ENCODE measurements around the gene KRTAP10-5.
A peak's percentile ranks its signal among the peaks of the same experiment; 100 is the strongest.
"Not testable (repeated sequence)": the region's sequence is repeated elsewhere in the genome, so short reads cannot be mapped to it uniquely, and the experiment has no call there.

The KRTAP10-5 gene

GRCh38 chr21:44610157-44610843, 29.9 kb upstream of the KRTAP10-5 start:
- not testable (repeated sequence) for DNase-seq

- no peak for DNase-seq
Measured at GRCh38 chr21:44609193-44609592, 28.8 kb upstream of the KRTAP10-5 start.

DNA sequence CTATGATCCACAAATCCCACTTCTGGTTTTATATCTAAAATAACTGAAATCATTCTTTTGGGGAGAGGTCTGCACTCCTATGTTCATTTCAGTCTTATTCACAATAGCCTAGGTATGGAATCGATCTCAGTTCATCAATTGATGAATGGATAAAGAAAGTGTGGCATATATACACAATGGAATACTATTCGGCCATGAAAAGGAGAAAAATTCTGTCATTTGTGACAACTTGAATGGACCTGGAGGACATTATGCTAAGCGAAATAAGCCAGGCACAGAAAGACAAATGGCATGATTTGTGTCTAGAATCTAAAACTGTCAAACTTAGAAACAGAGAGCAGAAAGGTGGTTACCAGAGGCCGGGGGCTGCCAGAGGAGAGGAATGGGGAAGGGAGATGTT, 26.1 kb upstream of the KRTAP10-5 start:
- no peak for DNase-seq

DNA sequence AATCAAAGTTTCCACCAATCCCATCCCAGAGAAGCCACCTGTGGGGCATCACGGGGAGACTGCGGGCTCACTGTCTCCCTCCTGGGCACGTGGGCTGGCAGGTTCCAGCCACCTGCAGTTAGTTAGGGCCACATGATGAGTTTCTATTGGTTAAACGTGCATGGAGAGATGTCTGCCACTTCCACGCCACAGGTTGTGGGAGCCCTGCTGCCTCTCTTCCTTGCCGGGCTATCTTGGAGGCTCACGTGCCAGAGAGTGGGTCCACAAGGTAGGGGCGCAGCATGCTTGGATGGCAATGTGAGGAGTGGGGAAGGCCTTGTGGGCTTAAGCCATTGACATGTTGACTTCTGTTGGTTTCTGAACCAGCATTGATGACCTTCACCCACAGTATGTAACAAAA, 23.5 kb upstream of the KRTAP10-5 start:
- no peak for DNase-seq

DNA sequence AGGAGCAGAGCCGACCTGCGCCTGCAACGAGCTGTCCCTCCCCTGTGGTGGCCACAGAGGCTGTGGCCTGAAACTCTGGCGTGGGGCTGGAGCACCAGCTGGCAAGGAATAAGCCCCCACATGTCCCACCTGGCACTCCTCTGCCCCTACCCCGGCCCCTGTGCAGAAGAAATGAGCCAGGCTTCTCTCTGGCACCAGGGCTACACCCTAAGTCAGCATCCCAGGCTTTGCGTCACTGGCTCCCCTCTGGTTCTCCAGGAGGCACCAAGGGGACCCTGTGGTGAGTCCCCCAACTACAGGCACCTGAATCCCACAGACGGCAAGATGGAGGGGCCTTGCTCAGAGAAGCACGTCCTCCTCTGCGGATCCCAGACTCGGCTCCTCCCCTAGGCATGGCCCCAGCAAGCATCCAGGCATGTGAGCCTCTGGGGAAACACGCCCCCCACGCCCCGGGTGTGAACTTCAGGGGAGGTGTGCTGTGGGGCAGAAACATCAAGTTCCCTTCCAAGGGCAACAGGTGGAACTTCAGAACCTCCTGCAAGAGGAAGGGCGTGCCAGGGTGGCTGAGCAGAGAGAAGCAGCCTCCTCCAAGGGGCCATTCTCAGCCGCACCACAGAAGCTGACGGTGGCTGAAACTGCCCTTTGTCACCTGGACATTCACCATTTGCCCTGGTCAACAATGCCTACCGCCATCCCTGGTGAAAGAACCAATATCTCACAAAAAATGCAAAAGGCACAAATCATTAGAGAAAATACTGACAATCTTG, 22.9 kb upstream of the KRTAP10-5 start:
- no peak for DNase-seq

DNA sequence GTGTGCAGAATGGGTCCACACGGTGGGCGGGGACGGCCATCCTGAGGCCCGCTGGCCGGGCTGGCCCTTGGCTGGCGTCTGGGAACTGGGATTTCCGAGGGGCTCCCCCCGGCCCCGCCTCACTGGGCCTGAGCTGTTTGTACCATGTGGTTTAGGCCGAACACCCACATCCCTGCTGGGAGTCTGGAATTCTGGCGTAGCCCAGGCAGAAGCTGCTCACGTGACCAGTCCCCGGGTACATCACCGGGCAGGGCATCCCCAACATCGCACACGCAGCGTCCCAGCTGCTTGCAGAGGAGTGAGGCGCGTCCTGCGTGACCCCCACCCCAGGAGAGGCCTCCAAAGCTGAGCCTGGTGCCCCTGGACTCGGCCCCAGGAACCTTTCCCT, 22.1 kb upstream of the KRTAP10-5 start:
- no peak for DNase-seq

GRCh38 chr21:44601596-44602462, 21.4 kb upstream of the KRTAP10-5 start:
- DNase-seq = no peak

DNA sequence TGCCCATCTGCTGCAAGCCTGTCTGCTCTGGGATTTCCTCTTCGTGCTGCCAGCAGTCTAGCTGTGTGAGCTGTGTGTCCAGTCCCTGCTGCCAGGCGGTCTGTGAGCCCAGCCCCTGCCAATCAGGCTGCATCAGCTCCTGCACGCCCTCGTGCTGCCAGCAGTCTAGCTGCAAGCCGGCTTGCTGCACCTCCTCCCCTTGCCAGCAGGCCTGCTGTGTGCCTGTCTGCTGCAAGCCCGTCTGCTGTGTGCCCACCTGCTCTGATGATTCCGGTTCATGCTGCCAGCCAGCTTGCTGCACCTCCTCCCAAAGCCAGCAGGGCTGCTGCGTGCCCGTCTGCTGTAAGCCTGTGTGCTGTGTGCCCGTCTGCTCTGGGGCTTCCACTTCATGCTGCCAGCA, 20.7 kb upstream of the KRTAP10-5 start:
- peak in 1 of 2 experiments; percentile 5 for DNase-seq

- DNase-seq = not testable (repeated sequence)
Measured at GRCh38 chr21:44600118-44600978, 19.9 kb upstream of the KRTAP10-5 start, which contains the start of gene KRTAP10-7. KRTAP10-7 (plus strand) TSS chr21:44600597; CDS start chr21:44600622, 25 bp downstream.

DNA sequence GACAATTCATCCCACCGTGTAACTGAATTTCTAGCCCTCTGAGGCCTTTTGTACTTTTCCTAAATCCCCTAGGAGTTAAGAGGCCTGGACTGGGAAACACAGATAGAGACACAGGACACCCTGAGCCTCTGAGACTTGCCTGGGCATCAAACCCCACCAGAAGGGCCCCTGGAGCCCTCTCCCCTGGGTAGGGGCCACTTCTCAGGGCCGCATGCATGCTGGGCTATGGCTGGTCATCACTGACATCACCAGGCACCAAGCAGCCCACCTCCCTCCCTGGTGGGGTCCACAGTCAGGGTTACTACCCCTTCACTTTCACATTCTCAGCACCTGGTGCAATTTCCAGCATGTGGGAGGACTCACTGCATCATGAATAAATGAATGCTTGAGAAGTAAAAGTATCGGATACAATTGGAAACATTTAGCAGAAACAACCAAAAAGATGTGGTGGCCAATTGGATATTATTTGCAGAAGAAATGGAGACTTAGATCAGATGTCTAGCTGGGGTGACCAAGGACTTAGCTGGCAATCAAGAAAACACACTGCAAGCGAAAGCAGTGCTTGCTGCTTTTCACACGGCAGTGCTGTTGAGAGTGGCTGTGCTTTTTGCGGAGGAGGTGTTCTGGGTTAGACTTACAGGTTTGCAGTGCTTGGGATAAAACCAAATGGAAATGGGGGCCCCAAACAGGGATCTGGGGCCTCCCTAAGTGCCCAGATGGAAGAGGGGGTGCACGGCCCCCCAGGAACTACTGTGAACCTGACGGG, 19.0 kb upstream of the KRTAP10-5 start:
- DNase-seq = no peak

DNA sequence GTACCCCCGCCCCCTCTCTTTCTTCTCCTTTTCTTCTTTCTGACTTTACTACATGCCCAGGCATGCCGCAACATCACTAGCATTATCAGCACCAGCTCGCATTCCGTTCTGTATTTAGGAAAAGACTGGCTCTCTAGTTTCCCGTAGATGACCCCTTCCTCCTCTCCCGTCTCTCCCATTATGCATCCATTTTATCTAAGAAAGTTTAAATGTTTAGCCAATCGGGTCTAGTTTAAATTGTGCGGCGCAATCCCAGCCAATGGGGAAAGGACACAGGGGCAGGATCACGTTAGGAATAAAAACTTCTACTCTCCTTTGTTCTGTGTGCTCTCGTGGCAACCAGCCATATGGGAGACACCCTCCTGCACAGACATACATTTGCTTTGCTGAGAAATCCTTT, 17.7 kb upstream of the KRTAP10-5 start:
- DNase-seq = no peak

DNA sequence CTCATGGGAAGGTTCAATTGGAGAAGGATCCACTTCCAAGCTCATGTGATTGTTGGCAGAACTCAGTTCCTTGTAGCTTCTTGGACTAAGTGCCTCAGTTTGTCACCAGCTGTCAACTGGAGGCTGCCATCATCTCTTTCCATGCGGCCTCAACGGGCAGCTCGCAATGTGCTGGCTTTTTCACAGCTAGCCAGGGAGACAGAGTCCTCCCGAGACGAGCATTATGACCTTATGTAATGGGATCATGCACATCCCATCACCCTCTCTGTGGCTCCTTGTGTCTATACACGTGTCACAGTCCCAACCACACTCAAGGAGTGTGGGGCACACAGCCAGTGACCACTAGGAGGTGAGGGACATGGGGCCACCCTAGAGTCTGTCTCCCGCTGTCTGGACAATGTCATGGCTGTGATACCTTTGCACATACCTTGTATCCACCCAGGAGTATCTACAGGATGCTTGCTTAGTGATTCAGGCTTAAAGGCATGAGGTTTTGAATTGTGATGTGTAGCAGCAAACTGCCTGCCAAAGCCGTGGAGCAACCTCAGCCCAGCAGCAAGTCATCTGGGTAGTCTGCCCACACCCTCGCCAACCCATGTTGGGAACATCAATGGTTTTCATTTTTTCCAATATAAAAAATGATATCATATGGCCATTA, 15.8 kb upstream of the KRTAP10-5 start:
- no peak for DNase-seq

DNA sequence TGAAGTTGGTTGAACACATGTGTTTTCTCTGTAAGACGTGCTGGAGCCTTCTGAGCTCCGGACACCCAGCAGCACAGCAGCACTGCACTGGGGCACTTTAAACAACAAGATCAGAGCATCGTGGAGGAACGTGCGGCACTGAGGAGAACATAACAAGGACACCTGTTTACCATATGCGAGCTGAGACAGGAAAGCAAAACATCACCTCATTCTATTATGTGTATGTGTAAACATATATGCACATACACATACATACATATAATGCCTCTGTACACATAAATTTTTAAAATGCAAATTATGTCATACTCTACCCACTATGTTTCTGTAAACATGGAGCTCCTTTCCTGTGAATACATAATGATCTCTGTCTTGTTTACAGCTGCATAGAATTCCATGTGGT, 15.1 kb upstream of the KRTAP10-5 start:
- no peak for DNase-seq

- DNase-seq = no peak
Measured at GRCh38 chr21:44594406-44594916, 14.1 kb upstream of the KRTAP10-5 start.

DNA sequence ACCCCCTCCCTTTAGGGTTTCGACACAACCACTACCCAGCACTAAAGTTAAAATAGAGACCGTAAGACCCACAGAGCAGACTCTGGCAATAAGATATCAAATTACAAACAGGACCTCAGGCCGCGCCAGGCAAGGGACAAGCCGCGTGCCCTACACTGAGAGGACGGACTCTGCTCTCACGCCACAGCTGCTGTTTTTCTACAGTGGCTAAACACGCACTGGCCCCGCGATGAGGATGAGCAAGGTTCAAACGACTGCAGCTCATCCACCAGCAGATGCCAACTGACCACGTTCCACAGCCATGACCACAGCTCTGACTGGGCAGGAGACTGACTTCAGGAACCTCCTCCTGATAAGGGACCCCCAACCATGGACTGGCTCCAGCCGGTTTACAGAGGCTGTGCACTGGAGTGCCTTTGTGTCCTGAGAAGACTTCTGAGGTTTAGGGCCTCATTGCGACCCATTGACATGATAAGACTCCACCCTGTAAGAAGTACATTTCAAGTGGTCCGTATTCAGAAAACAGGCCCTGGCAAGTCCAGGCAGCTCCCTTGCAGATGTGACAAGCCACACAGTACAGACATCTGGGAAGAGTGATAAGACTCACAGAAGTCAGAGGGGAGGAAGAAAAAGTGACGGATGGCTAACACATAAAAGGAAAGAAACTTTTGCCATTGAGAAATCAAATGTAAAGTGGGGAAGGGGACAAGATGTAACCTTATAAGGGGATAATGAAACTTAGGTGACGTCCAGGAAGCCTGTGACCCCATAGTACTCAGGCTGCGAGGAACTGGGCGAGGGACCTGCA, 13.4 kb upstream of the KRTAP10-5 start:
- DNase-seq = no peak

GRCh38 chr21:44592446-44593311, 12.3 kb upstream of the KRTAP10-5 start, which contains the start of gene KRTAP10-6:
KRTAP10-6 (minus strand) TSS chr21:44592505; CDS start chr21:44592484, 21 bp downstream.
- DNase-seq = no peak

- DNase-seq = peak in 1 of 2 experiments; percentile 34
Measured at GRCh38 chr21:44591801-44592130, 11.4 kb upstream of the KRTAP10-5 start.

GRCh38 chr21:44590897-44591800, 10.7 kb upstream of the KRTAP10-5 start:
- DNase-seq = peak in 1 of 2 experiments; percentile 46

Data from NCI-H2081 (cell line).